Iris pigment epithelial cell (primary cell): ENCODE results near the gene HS1BP3.

ENCODE experiments used
- DNase-seq: peaks from one replicate; pipeline ENCODE4 v3.0.0-alpha.2; 2011; ENCODE audit warnings: low read depth

The HS1BP3 gene

DNA sequence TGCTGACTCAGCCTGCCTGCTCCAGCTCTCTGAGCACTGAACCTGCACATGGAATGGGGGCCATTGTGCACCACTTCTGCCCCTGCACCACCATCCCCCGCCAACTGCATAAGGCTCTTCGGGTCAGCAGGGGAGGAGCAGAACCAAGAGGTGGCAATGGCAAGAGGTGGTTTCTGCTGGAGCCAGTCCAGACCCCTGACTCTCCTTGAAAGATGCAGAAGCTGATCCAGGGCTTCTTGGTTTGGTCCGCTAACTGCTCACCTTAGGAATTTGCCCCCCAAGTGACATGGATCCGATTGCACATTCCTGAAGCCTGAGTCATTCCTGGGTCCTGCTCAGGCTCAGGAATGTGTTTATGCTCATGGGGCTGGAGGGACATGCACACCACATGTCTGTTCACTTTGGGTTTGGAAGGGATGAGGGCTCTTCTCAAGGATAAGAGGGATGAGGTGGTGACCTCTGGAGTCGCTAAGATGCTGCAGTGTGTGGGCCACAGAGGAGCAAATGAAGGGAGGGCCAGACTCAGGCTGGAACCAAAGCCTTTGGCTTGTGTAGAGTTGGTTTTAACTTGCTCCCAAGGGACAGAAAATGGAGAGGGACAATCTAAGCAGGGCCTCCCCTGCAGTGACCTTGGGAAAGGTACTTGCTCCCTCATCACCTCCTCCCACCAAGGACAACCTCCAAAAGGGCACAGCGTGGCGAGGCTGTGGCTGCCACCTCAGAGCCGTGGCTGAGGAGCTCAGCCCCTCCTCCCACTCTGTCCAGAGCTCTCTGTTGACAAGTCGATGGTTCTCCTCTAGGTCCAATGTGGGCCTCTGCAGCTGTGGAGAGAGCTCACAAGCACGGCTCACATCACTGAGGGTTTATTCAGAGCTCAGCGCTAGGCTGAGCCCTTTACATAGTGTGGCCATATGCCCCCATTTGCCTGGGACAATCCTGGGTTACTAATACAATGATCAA, 66.2 kb downstream of the HS1BP3 start:
- DNase-seq, result peak; percentile 97

DNA sequence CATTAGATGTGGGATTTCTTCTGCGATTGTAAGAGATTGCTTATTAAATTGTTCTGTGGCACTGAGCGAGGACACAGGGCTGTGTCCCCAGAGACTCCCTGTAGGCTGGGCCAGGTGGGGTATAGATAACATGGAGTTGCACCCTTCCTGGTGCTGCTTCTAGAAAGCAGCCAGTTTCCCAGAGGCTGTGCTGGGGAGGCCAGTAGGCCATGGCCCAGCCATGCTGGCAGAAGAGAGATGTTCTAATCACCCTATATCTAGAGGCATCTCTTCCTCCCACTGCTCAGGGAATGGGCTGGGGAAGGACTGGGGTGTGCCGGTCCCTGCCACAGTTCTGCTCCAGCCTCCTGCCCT, 66.9 kb downstream of the HS1BP3 start:
- no peak for DNase-seq

DNA sequence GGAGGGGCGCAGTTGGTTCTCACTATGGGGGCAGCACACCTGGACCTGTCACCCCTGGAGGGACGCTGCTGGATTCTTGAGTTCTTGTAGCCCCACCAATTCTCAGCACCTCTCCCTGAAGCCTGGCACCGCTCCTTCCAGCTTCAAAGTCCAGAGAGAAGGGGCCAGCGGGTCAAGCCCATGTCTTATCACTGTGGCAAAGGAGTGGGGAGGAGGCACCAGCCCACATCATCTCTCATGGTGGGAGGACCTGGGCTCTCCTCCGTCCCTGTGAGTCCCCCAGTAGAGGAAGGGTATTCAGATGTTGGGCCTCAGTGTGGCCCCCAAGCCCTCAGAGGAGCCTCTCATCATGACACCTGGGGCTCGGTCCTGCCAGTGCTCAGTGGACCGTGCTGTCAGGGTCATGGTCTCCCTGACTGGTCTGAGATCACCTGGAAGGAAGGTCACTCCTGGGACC, 67.4 kb downstream of the HS1BP3 start:
- DNase-seq, result no peak

DNA sequence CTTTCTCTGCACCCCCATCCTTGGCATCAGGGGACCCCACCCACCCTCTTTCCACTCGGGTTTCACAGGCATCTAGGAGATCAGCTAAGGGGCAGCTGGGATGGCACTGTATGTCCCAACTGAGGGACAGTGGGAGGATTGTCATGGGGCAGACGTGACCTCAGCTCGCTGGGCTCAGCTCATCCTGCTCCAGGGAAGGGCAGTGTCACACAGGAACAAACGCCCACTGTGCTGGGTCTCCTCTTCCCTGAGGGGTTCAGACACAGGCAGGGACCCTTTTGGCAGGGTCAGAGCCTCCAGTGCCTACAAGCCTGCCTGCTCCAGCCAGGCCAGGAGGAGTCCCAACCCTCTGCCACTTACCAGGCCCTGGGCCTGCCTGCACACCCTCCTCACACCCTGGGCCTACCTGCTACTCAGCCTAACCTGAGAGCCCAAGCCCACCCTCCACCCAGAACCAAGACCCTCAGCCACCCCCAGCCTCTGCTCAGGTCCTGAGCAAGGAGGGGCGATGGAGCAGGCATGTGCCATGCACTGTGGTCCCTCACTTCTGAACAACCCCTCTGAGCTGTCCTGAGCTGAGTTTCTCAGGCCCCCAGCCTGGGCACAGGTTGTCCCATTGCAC, 68.2 kb downstream of the HS1BP3 start:
- no peak for DNase-seq

DNA sequence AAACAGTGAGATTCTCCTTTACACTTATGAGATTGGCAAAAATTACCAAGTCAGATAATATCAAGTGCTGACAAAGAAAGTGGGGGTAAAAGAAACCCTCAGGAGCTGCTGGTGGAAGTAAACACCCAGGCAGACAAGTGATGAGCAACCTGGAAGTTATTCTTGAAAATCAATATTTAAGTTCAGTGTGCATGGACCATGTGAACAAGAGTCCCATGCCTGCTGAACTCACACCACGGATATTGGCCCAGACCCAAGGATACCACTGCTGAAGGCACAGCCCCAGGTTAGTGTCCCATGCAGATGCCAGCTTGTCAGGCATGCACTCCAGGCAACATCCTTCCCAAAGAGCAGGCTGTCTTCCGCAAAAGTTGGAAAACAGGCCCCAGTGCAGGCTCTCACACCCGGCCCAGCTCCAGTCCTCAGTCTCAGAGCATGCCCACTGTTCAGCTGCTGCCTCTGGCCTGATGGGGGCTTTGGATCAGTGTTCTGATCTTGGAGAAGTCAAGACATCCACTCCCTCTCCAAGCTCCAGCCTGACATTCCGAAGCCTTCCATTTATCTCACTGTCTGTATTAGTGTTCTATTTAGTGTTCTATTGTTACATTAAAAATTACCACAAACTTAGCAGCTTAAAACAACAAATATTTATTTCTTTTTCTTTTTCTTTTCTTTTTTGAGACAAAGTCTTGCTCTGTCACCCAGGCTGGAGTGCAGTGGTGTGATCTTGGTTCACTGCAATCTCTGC, 70.0 kb downstream of the HS1BP3 start:
- DNase-seq, result no peak

DNA sequence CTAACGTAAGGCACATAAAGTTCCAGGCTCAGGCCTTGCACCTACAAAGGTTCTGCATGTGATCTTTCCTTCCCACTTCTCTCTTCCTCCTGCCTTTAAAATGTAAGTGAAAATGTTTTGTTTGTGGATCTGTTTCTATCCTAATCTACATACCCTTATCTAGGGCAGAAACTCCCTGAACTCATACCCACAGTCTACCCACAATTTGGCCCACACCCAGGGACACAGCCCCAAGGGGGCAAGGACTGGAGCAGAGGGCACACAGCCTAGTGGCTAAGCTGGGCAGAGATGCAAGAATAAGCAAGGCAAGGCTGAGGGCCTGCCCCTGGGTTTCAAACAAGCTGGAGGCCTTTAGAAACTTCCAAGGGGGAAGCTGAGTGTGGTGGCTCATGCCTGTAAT, 71.0 kb downstream of the HS1BP3 start:
- no peak for DNase-seq

DNA sequence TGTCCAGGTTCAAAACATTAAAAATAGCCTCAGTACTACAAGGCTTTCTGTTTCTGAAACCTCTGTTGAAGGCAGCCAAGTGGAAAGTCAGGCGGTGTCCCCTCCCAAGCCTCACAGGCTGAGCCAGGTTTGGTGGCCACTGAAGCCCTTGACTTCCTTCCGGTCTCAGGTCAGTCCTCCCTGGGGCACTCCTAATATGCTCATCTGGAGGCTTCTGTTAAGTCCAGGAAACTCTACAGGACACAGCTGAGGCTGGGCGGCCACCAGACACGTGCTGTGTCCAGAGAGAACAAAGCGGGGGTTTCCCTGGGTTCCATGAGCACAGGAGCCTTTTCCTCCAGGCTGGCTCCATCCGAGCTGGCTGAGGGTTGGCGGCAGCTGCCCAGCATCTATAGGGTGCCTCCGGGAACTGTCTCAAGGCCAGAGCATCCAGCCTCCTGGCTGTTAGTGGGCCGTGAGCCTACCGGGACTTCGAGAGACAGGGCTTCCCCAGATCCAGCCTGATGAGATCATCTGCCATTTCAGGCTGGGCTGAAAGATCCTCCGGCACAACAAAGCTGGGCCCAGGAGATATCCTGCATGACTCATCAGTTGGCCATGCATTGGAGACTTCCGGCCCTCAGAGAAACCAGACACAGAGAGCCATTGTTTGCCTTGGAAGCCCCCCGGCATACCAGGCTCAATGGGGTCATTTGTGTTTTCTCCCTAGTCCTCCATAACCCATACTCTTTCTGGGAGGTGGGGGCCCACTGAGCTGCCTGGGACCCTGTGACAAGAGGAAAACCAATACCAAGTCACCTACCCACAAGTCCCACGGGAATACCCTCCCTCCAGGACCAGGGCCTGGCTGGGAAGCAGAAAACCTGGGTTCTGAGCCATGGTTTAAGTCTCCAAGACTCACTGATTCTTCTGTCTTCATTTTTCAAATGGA, 71.7 kb downstream of the HS1BP3 start:
- DNase-seq, result peak; percentile 99

DNA sequence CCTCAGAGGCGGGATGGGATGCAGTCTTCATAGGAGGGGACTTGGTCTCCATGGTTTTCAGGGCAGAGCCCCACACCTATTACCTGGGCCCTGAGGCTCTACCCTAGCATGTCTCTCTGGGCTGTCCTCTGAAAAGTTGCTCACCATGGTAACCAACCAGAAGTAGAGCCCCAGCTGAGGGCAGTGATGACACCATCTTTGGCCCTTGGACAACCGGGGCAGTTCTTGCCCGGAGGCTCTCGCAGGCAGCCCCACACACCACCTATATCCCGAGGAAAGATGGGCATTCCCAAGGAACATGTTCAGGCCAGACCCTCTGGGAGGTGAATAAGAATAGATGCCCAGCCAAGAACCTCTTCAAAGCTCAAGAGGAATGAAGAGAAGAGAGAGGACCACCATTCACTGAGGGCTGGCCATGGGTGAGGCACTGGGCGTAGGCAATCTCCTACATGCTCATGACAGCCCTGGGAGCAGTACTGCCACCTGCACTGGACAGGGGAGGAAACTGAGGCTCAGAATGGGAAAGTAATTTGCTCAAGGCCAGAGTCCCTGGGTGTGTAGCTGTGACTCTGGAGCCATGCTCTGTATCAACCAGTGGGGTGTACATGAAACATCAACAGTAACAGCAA, 72.5 kb downstream of the HS1BP3 start:
- no peak for DNase-seq

DNA sequence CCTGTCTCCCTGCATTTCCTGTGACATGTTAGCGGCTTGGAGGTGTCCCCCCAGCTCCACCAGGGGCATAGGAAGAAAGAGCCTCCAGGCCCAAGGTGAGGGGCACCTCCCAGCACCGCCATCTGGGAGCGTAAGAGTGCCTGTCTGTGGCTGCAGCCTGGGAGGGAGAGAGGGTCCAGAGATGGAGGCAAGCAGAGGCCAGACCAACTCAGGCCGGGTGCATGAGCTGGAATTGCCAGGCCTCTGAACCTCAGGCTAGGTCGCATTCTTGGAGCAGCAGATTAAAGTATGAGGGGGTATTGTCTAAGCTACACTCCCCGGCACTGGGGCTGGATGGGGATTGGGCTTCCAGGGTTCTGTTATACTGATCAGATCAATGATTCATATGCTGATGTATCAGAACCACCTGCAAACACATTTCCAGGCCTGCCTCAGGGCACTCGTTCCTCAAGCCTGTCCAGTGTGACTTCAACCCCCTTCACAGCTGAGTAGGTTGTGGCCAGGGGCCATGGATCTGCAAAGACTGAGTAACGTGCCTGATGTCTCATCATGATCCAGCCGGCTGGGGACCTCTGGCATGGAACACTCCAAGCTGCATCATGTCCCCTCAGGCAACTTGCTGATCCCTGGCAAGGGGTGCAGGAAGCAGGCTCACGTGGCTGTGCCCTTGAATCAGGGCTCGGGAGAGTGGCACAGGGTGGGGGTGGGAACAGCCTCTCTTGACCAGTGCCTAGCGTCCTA, 73.2 kb downstream of the HS1BP3 start:
- DNase-seq, result no peak

DNA sequence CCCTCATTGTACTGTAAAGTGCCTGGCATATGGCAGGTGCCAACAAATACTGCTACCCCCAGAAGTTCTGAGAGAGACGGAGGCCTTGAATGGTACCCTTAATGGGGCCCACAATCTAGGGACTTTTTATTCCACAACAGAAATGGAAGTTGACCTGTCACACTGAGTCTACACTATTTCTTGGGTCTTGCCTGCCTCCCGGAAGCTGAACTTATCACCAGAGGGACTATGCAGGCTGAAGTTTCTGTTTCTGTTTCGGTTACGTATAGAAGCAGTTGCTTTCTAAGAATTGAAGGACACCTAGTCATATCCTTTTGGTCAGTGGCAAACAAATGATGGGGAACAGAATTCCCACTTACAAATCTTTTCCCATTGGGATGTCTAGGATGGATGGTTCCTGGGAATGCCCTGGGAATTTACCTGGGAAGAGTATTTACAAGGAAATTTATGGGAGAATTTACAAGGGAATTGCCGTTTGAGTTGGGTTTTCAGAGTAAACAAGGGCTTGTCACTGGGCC, 74.2 kb downstream of the HS1BP3 start:
- DNase-seq, result no peak

DNA sequence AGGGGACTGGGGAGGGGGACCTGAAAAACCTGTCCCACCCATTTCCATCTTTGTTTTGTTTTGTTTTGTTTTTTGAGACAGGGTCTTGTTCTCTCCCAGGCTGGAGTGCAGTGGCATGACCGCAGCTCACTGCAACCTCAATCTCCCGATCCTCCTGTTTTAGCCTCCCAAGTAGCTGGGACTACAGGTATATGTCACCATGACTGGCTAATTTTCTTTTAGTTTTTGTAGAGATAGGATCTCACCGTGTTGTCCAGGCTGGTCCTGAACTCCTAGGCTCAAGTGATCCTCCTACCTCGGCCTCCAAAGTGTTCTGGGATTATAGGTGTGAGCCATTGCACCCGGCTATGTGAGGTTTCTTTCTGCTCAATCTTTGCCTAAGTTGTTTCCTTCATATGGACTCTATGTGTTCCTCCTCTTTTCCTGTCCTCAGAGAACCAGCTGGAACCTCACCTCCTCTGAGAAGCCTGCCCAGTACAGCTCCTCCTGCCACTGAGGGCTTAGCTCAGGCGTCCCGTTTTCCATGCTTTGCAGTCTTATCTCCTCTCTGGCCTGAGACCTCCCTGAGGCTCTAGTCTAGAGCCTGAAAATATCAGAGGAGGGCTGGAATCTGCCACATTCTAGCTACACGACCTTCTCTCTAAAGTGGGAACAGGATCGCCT, 74.8 kb downstream of the HS1BP3 start:
- no peak for DNase-seq

DNA sequence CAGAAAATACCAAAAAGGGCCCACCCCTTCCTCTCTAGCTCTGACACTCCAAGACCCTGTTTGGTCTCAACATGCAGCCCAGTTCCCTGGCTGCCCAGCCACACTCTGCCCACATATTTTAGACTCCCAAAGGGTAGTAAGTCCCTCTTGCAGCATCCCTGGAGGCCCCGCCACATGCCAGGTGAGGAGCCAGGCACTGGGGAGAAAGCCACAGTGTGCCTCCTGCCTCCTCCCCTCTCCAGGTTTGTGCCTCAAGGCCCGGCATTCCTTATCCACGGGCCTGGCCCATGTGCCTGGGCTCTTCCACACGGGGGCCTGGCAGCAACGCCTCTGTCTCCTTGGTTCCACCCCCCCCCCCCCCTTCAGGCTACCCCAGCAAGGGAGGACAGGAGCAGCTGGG, 75.5 kb downstream of the HS1BP3 start:
- no peak for DNase-seq

DNA sequence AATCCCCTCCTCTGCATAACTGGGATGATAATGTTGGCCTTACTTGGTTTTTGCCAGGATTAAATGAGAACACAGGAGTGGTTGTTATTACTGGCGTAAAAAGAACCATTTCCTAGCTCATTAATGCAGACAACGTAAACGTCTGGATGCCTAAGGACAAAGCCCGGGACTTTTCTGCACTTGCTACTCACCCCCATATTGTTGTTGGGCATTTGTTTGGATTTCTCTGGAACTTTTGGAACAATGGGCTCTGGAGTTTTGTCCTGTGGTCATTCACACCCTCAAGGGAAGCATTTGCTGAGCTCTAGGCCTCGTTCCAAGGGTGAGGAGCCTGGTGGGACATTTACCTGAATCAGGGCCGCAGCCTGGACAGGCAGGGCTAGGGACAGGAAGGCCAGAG, 76.0 kb downstream of the HS1BP3 start:
- DNase-seq, result no peak

DNA sequence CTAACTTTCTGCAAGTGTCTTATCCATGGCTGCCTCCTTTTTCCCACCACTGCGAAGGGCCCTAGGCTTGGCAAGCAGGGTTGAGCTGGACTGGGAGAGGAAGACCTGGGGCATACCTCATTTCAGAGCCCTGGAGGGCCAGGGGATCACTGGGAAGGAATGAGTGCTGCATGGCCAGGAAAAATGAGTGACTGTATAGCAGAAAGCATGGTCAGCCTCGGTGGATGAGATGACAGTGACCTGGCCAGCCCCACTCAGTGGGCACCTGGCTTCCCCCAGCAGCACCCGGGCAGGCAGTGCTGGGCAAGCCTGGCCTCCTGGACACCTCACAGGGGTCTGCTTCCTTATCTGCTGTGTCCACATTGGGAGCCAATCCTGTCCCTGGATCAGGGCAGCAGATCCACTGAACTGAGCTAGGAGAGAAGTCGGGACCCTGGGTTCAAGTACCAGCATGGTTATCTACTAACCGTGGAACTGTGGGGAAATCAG, 76.4 kb downstream of the HS1BP3 start:
- DNase-seq, result no peak

DNA sequence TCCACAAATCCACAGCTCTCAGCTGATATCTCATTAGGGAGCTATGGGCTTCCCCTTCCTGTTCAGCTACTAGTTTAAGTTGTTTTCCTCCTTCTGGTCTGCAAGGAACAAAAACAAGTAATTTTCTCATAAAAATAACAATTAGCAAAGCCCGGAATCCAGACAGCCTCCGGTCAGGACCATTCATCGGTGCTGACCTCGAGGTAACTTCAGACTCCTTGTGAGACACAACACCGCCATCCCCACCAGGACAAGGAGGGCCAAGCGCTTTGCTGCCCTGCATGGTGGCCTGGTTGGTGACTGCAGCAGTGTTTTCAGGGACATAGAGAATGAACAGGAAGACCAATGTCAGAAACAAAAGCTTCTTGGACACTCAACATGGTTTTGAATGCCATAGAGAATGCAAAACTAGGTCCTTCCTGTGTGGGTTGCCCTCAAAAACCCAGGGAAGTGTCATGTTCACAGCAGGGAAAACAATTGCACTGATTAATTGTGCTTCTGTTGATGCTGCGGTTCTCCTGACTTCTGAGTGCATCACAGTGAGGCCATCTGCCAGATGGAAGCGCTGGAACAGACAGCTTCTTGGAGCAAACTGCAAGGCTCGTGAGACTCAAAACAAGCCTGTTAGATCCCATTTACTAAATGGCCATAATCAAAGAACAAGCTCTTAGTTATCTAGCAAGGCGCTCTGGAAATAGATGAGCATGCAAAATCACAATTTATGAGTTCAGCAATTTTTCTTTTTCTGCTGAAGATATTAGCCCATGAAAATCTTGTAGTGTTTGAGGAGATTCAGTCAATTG, 77.1 kb downstream of the HS1BP3 start:
- peak; percentile 79 for DNase-seq

DNA sequence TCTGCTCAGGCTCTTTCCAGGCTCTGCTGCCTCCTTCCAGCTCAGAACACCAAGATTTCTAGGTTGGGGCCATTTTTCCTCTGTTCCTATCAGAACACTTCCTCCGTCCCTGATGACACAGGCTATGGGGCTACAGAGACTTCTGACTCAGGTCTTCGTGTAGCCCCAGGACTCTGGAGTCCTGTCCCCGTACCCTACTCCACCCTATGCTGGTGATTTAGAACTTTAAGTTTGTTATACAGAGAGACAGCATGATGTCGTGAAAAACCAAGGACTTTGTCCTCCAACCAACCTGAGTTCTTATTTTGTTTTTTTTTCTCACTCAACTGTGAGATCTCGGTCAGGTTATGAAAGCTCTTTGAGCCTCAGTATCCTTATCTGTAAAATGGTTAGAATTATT, 78.7 kb downstream of the HS1BP3 start:
- DNase-seq, result no peak

DNA sequence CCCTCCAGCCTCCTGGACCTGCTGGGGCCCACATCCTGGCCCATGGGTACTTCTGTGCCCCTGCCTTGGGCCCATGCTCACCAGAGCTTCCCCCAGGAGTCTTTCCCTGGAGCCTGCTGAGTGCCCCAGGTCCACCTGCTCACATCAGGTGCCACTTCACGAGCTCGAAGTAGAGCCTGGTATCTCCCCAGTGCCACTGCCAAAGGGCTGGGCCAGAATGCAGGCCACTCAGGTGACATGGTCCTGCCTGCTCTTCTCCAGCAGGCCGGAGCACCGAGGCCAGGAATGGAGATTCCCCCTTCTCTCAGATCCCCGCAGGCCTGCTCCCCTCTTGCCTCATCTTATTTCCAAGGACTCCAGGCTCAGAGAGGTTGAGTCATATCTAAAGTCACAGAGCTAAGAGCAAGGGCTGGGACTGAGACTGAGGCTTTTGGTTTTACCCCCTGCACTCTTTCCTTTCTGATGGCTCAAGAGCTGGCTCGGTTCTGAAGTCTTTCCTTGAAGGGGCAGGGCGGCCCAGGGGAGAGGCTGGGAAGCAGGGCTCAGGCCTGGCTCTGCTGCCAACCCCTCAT, 79.2 kb downstream of the HS1BP3 start:
- no peak for DNase-seq

DNA sequence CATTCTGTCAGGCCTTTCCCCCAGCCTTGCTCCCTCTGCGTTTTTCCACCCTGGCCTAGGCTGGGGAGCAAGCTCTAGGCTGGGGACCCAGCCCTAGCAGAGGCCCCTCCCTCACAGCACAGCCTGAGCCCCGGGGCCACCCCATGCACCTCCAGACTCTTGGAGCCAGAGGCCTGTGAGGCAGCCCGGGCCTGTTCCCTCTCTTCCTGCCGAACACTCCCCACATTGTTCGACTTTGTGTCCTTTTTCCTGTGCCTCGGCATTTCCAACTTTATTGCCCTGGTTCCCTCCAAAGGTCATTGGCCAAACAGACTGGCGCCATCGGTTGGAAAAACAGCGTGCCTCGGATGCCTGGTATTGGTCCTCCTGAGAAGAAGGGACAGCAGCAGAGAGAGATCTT, 79.7 kb downstream of the HS1BP3 start:
- DNase-seq, result no peak
